SU-DHL-6 (cell line): ENCODE measurements around the gene GLYATL3.

Experiments
- EZH2phosphoT487 ChIP-seq: fragments of 200-600 bp; sonication (generic), shearing (Covaris generic); conservative IDR thresholded peaks from 2 replicates; pipeline ENCODE4 v1.6.1; 2018; ENCODE audit warnings: mild to moderate bottlenecking, antibody characterized with exemption, low read length, moderate library complexity, mixed read lengths
- TF ChIP-seq, protein P1 (sequence below): fragments of 200-600 bp; sonication (generic); IDR thresholded peaks from one replicate; pipeline ENCODE4 v1.5.1; 2017; ENCODE audit warnings: antibody characterized with exemption, mild to moderate bottlenecking, low read length, moderate library complexity; ENCODE audit not compliant: insufficient read depth, poor library complexity, severe bottlenecking

DNA sequence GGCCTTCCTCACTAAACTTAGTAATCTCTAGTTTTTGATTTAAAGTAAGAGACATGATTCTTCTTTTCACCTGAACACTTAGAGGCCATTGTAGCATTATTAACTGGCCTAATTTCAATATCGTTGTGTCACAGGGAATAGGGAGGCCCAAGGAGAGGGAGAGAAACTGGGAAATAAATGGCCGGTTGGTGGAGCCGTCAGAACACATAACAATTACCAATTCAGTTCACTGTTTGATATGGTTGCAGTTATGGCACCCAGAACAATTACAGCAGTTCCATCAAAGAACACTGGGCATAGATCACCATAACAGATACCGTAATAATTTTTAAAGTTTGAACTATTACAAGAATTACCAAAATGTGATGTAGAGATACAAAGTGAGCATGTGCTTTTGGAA, 9.1 kb upstream of the GLYATL3 start:
- TF ChIP-seq, protein P1, sequence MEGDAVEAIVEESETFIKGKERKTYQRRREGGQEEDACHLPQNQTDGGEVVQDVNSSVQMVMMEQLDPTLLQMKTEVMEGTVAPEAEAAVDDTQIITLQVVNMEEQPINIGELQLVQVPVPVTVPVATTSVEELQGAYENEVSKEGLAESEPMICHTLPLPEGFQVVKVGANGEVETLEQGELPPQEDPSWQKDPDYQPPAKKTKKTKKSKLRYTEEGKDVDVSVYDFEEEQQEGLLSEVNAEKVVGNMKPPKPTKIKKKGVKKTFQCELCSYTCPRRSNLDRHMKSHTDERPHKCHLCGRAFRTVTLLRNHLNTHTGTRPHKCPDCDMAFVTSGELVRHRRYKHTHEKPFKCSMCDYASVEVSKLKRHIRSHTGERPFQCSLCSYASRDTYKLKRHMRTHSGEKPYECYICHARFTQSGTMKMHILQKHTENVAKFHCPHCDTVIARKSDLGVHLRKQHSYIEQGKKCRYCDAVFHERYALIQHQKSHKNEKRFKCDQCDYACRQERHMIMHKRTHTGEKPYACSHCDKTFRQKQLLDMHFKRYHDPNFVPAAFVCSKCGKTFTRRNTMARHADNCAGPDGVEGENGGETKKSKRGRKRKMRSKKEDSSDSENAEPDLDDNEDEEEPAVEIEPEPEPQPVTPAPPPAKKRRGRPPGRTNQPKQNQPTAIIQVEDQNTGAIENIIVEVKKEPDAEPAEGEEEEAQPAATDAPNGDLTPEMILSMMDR, result no peak
- no peak for TF ChIP-seq EZH2phosphoT487
